Gastroesophageal sphincter (tissue), 3 donors: ENCODE data around the gene KCMF1.

Source experiments
- CTCF ChIP-seq, 4 experiments: fragments of 200-600 bp in 2 of 4; fragments of 450-650 bp in 2 of 4; sonication (generic) in 1 of 4; IDR thresholded peaks; one replicate each; pipeline ENCODE4 v1.5.1; 2017 to 2019; ENCODE audit warnings: antibody characterized with exemption in 4 of 4, mild to moderate bottlenecking in 2 of 4, moderate library complexity in 2 of 4
- POLR2A ChIP-seq, 2 donors: fragments of 450-650 bp; IDR thresholded peaks; one replicate each; pipeline ENCODE4 v1.6.1; 2017; ENCODE audit warnings: antibody characterized with exemption in 2 of 2, mild to moderate bottlenecking in 2 of 2, moderate library complexity in 1 of 2

DNA sequence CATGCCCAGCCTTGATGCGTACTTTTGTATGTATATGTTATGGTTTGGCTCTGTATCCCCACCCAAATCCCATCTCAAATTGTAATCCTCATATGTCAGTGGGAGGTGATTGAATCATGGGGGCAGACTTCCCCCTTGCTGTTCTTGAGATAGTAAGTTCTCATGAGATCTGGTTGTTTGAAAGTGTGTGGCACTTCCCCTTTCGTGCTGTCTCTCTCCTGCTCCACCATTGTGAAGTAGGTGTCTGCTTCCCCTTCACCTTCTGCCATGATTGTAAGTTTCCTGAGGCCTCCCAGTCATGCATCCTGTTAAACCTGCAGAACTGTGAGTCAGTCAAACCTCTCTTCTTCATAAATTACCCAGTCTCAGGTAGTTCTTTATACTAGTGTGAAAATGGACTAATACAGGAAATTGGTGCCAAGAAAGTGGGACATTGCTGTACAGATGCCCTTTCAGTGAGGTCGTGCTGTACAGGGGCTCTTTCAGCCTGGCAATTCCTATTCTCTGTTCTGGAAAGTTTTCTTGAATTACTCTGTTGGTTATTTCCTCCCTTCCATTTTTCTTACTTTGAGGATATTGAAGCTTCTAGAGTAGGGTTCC lies 38.2 kb downstream of the KCMF1 start:
- TF ChIP-seq CTCF (IDR thresholded peaks at IDR 0.05) (no peak), POLR2A (IDR thresholded peaks at IDR 0.05) (no peak)
